Liver (tissue), 9 donors: ENCODE measurements around the gene STX2. TPM values are rescaled to one million over a fixed set of nuclear protein-coding genes. Genes with fewer than 3 reads are reported as not detected.

Source experiments
- DNase-seq: peaks from one replicate; pipeline ENCODE4 v3.0.0-alpha.2; 2017; ENCODE audit warnings: low spot score
- H3K27ac ChIP-seq, 2 donors: one replicate each; pipeline ENCODE4 v1.7.0; 2013; ENCODE audit warnings: inconsistent platforms in 2 of 2, low read length in 2 of 2, control low read depth in 1 of 2, low read depth in 1 of 2, mild to moderate bottlenecking in 1 of 2
- H3K27me3 ChIP-seq, 4 donors: one replicate each; pipeline versions ENCODE4 v1.6.1 to v1.7.0; 2013; ENCODE audit warnings: low read length in 3 of 4, inconsistent platforms in 1 of 4, mild to moderate bottlenecking in 1 of 4, moderate library complexity in 1 of 4; ENCODE audit not compliant: control insufficient read depth in 4 of 4, insufficient read depth in 4 of 4
- H3K36me3 ChIP-seq, 4 donors: one replicate each; pipeline versions ENCODE4 v1.6.1 to v1.7.0; 2013; ENCODE audit warnings: low read length in 3 of 4, mild to moderate bottlenecking in 3 of 4, low read depth in 1 of 4, moderate library complexity in 1 of 4; ENCODE audit not compliant: control insufficient read depth in 4 of 4, insufficient read depth in 3 of 4
- H3K4me1 ChIP-seq, 4 donors: one replicate each; pipeline versions ENCODE4 v1.6.1 to v1.7.0; 2013; ENCODE audit warnings: low read length in 3 of 4, mild to moderate bottlenecking in 3 of 4, moderate library complexity in 1 of 4; ENCODE audit not compliant: control insufficient read depth in 4 of 4, insufficient read depth in 4 of 4
- H3K4me3 ChIP-seq, 3 donors: one replicate each; pipeline versions ENCODE4 v1.6.1 to v1.7.0; 2013; ENCODE audit warnings: low read length in 3 of 3, control low read depth in 1 of 3, low read depth in 1 of 3, mild to moderate bottlenecking in 1 of 3
- H3K9ac ChIP-seq, 2 donors: one replicate each; pipeline ENCODE4 v1.7.0; 2013; ENCODE audit warnings: low read length in 2 of 2, mild to moderate bottlenecking in 2 of 2, moderate library complexity in 2 of 2, control low read depth in 1 of 2, low read depth in 1 of 2
- H3K9me3 ChIP-seq, 4 donors: one replicate each; pipeline versions ENCODE4 v1.6.1 to v1.7.0; 2013; ENCODE audit warnings: low read length in 3 of 4; ENCODE audit not compliant: control insufficient read depth in 4 of 4
- CTCF ChIP-seq: fragments of 150-350 bp; IDR thresholded peaks from 2 replicates; pipeline ENCODE4 v1.5.1; 2017; ENCODE audit warnings: improper control_type of control experiment, low read depth, low read length; ENCODE audit not compliant: missing input control
- EGR1 ChIP-seq, 2 donors: IDR thresholded peaks; 2 replicates each; pipeline ENCODE4 v1.6.1; 2016 to 2018; ENCODE audit warnings: antibody characterized with exemption in 2 of 2, low read depth in 2 of 2
- FOXA2 ChIP-seq: IDR thresholded peaks from 2 replicates; pipeline ENCODE4 v1.6.1; 2016; ENCODE audit warnings: antibody characterized with exemption
- HNF4A ChIP-seq, 2 donors: conservative IDR thresholded peaks; 2 replicates each; pipeline ENCODE4 v1.6.1; 2016; ENCODE audit warnings: antibody characterized with exemption in 2 of 2, mild to moderate bottlenecking in 2 of 2
- HNF4G ChIP-seq: IDR thresholded peaks from 2 replicates; pipeline ENCODE4 v1.6.1; 2016; ENCODE audit warnings: antibody characterized with exemption
- JUND ChIP-seq, 2 donors: IDR thresholded peaks; 2 replicates each; pipeline ENCODE4 v1.6.1; 2016; ENCODE audit warnings: antibody characterized with exemption in 2 of 2
- MAX ChIP-seq: IDR thresholded peaks from 2 replicates; pipeline ENCODE4 v1.6.1; 2016; ENCODE audit warnings: antibody characterized with exemption
- NR2F2 ChIP-seq: IDR thresholded peaks from 2 replicates; pipeline ENCODE4 v1.6.1; 2016; ENCODE audit warnings: antibody characterized with exemption
- REST ChIP-seq: IDR thresholded peaks from 2 replicates; pipeline ENCODE4 v1.6.1; 2016; ENCODE audit warnings: antibody characterized with exemption, mild to moderate bottlenecking
- RXRA ChIP-seq, 2 donors: IDR thresholded peaks; 2 replicates each; pipeline ENCODE4 v1.6.1; 2017 to 2018; ENCODE audit warnings: antibody characterized with exemption in 2 of 2, mild to moderate bottlenecking in 1 of 2
- TAF1 ChIP-seq: conservative IDR thresholded peaks from 2 replicates; pipeline ENCODE4 v1.6.1; 2016; ENCODE audit warnings: antibody characterized with exemption, mild to moderate bottlenecking
- YY1 ChIP-seq: IDR thresholded peaks from 2 replicates; pipeline ENCODE4 v1.6.1; 2016; ENCODE audit warnings: antibody characterized with exemption, mild to moderate bottlenecking
- ZBTB33 ChIP-seq: IDR thresholded peaks from 2 replicates; pipeline ENCODE4 v1.6.1; 2016; ENCODE audit warnings: antibody characterized with exemption
- WGBS: extraction: QIAGEN DNeasy Blood & Tissue Kit; methylation state at CpG from one replicate; pipeline ENCODE4 v1.1.7; 2013; 5-methylcytosine and 5-hydroxymethylcytosine counted together
- polyA plus RNA-seq, 2 donors: library from polyadenylated mRNA; stranded (reverse) in 1 of 2; unstranded in 1 of 2; fragments of 200-250 nt in 1 of 2; fragments of >200 nt in 1 of 2; fragmentation: Nextera tagmentation in 1 of 2; extraction: Ambion mirVana in 1 of 2; gene quantifications; one replicate each; pipeline versions ENCODE4 v1.2.1 to v1.2.3, GENCODE V29; 2013 to 2015
- total RNA-seq, 2 donors: library from RNA; depleted of rRNA; stranded (reverse); fragments of >200 nt; gene quantifications; one replicate each; pipeline ENCODE4 v1.2.3, GENCODE V29; 2014
- donor health status: healthy.
- donor health status: healthy.
- donor health status: healthy.
- donor health status: healthy.
- donor health status: healthy.

STX2 gene
- total and polyA plus RNA-seq, 4 donors: 4.7 to 13.8 (median 8.9) TPM

- no peak for TF ChIP-seq ZBTB33
- TF ChIP-seq NR2F2: no peak
- TF ChIP-seq HNF4G: no peak
These were observed 4.0 kb downstream of the STX2 start (continued) for GRCh38 chr12:130835011-130835410.

GRCh38 chr12:130832561-130833209, 6.4 kb downstream of the STX2 start:
- no peak for TF ChIP-seq TAF1
- TF ChIP-seq NR2F2: no peak
- TF ChIP-seq HNF4A (conservative IDR thresholded peaks at IDR 0.05): peak in 1 of 2 donors; percentile 43
- no peak for TF ChIP-seq YY1
- TF ChIP-seq REST: no peak
- no peak for TF ChIP-seq MAX
- no peak for TF ChIP-seq EGR1 (IDR thresholded peaks at IDR 0.05; ENCODE audit: low read depth in 2 of 2)
- TF ChIP-seq RXRA (IDR thresholded peaks at IDR 0.05): peak in 1 of 2 donors; percentile 38
- TF ChIP-seq CTCF: no peak
- no peak for TF ChIP-seq JUND (IDR thresholded peaks at IDR 0.05)
- TF ChIP-seq FOXA2: peak; percentile 5
- no peak overlapping the region for H3K27ac ChIP-seq
- WGBS: 67% methylated on average over 17 of the region's 17 CpGs
- no peaks in the 10 kb centered on the region for H3K27me3 ChIP-seq
- peaks cover 2 to 13% (median 8%) of the 10 kb centered on the region in 4 donors for H3K4me1 ChIP-seq
- H3K9ac ChIP-seq: no peak overlapping the region
- H3K4me3 ChIP-seq: no peak overlapping the region
- H3K36me3 ChIP-seq: no peaks in the 10 kb centered on the region
- peak; percentile 76 for DNase-seq
- H3K9me3 ChIP-seq: no peaks in the 10 kb centered on the region
